HG03280 (cell line): Measurements from ENCODE around the gene FSTL3.
"Not testable (repeated sequence)": the region's sequence is repeated elsewhere in the genome, so short reads cannot be mapped to it uniquely, and the experiment has no call there.

Source experiments
- ATAC-seq: cut with Tn5 transposase; IDR thresholded peaks from one replicate; pipeline ENCODE4 v1.9.1; 2021; ENCODE audit warnings: mild to moderate bottlenecking, moderate library complexity; ENCODE audit not compliant: unreplicated experiment

The FSTL3 gene

GRCh38 chr19:681029-682019 is 5.1 kb downstream of the FSTL3 start:
- no peak for ATAC-seq

- no peak for ATAC-seq
Measured at GRCh38 chr19:682678-683320, 6.6 kb downstream of the FSTL3 start.

GRCh38 chr19:685454-685931 is 9.3 kb downstream of the FSTL3 start:
- no peak for ATAC-seq

GRCh38 chr19:686589-687297 is 10.6 kb downstream of the FSTL3 start:
- ATAC-seq, result no peak

- ATAC-seq, result no peak
Measured at GRCh38 chr19:687569-688166, 11.5 kb downstream of the FSTL3 start.

GRCh38 chr19:688214-688613 is 12.0 kb downstream of the FSTL3 start:
- no peak for ATAC-seq

GRCh38 chr19:688992-689391 is 12.8 kb downstream of the FSTL3 start:
- no peak for ATAC-seq

- ATAC-seq, result no peak
Measured at GRCh38 chr19:690203-690602, 14.0 kb downstream of the FSTL3 start.

- no peak for ATAC-seq
Measured at GRCh38 chr19:694481-695351, 18.5 kb downstream of the FSTL3 start.

GRCh38 chr19:695352-695949 is 19.3 kb downstream of the FSTL3 start, which contains the start of gene PRSS57:
TSS of gene PRSS57 (minus strand) at chr19:695452. CDS start at chr19:695430, 22 bp downstream.
- no peak for ATAC-seq

- ATAC-seq, result not testable (repeated sequence)
Measured at GRCh38 chr19:698529-698928, 22.3 kb downstream of the FSTL3 start.

- not testable (repeated sequence) for ATAC-seq
Measured at GRCh38 chr19:699885-700284, 23.7 kb downstream of the FSTL3 start.

GRCh38 chr19:702847-703246 is 26.7 kb downstream of the FSTL3 start:
- not testable (repeated sequence) for ATAC-seq

GRCh38 chr19:703329-703650 is 27.1 kb downstream of the FSTL3 start:
- no peak for ATAC-seq

- ATAC-seq, result no peak
Measured at GRCh38 chr19:703651-704446, 27.7 kb downstream of the FSTL3 start.

- ATAC-seq, result no peak
Measured at GRCh38 chr19:704447-704741, 28.2 kb downstream of the FSTL3 start.

GRCh38 chr19:708154-709143 is 32.3 kb downstream of the FSTL3 start, which contains the start of gene PALM:
TSS of gene PALM (plus strand) at chr19:708935. CDS start at chr19:709147, 212 bp downstream.
- ATAC-seq, result no peak
